PC-3 (cell line): ENCODE results near the gene TKFC. TPM values are rescaled to one million over a fixed set of nuclear protein-coding genes. Genes with fewer than 3 reads are reported as not detected.

ENCODE experiments used
- ATAC-seq: fragments of 200-7000 bp; cut with Tn5 transposase; 2 replicates; pipeline ENCODE4 v1.9.1; 2020; ENCODE audit warnings: mild to moderate bottlenecking, moderate library complexity
- BruUV-seq: library from RNA; stranded (reverse); fragments of 400-500 nt; replicated peaks from 2 replicates; lab custom pipeline; 2021; lab: Mats Ljungman, UMichigan
- CTCF ChIA-PET: fragments of 300-600 bp; sonication (Branson Sonifier 250); formaldehyde crosslinking; loops from one replicate; lab custom pipeline; 2022; ENCODE audit warnings: antibody characterized with exemption; lab: Charles Lee
- POLR2A ChIA-PET: fragments of 300-600 bp; sonication (Branson Sonifier 250); formaldehyde crosslinking; loops from one replicate; lab custom pipeline; 2022; ENCODE audit warnings: antibody characterized with exemption; ENCODE audit not compliant: unreplicated experiment; lab: Charles Lee
- DNase-seq: peaks from one replicate; pipeline ENCODE4 v3.0.0-alpha.2; 2015
- H2AFZ ChIP-seq: fragments of 300-600 bp; sonication (generic); 2 replicates; pipeline ENCODE4 v1.6.0; 2016; ENCODE audit warnings: antibody characterized with exemption, low read length
- H3F3A ChIP-seq: fragments of 300-600 bp; sonication (generic); one replicate; pipeline ENCODE4 v1.6.0; 2017; ENCODE audit warnings: antibody characterized with exemption, low read length, control low read depth, mild to moderate bottlenecking; ENCODE audit not compliant: unreplicated experiment
- H3K27ac ChIP-seq: fragments of 300-600 bp; sonication (generic); 2 replicates; pipeline ENCODE4 v1.5.1; 2016; ENCODE audit warnings: mild to moderate bottlenecking, low read length
- H3K27me3 ChIP-seq: fragments of 300-600 bp; sonication (generic); 2 replicates; pipeline ENCODE4 v1.6.1; 2016; ENCODE audit warnings: low read length, mixed read lengths
- H3K36me3 ChIP-seq: fragments of 300-600 bp; sonication (generic); 2 replicates; pipeline ENCODE4 v1.6.1; 2016; ENCODE audit warnings: low read depth, mixed run types, low read length, mixed read lengths
- H3K4me1 ChIP-seq: fragments of 300-600 bp; sonication (generic); 2 replicates; pipeline ENCODE4 v1.5.1; 2016; ENCODE audit warnings: low read length; ENCODE audit not compliant: insufficient read depth
- H3K4me2 ChIP-seq: fragments of 300-600 bp; sonication (generic); 2 replicates; pipeline ENCODE4 v1.6.0; 2016; ENCODE audit warnings: low read length
- H3K4me3 ChIP-seq: fragments of 300-600 bp; sonication (generic); 2 replicates; pipeline ENCODE4 v1.5.1; 2016; ENCODE audit warnings: mild to moderate bottlenecking, low read length, mixed read lengths
- H3K79me2 ChIP-seq: fragments of 300-600 bp; sonication (generic); 2 replicates; pipeline ENCODE4 v1.6.1; 2017; ENCODE audit warnings: low read length, mixed read lengths
- H3K9ac ChIP-seq: fragments of 300-600 bp; sonication (generic); 2 replicates; pipeline ENCODE4 v1.6.0; 2016; ENCODE audit warnings: mild to moderate bottlenecking, low read length
- H3K9me2 ChIP-seq: fragments of 300-600 bp; sonication (generic); replicated peaks from 2 replicates; pipeline ENCODE4 v1.6.1; 2016; ENCODE audit warnings: mixed run types, low read length, mixed read lengths
- H3K9me3 ChIP-seq: fragments of 300-600 bp; sonication (generic); 2 replicates; pipeline ENCODE4 v1.6.1; 2016; ENCODE audit warnings: low read length, mixed read lengths
- H4K20me1 ChIP-seq: fragments of 300-600 bp; sonication (generic); 2 replicates; pipeline ENCODE4 v1.6.1; 2016; ENCODE audit warnings: low read length, mixed read lengths
- EZH2 ChIP-seq: fragments of 300-600 bp; sonication (generic); IDR thresholded peaks from one replicate; pipeline ENCODE4 v1.6.1; 2017; ENCODE audit warnings: antibody characterized with exemption, mild to moderate bottlenecking, low read length; ENCODE audit not compliant: unreplicated experiment
- EZH2phosphoT487 ChIP-seq: fragments of 300-600 bp; sonication (generic); IDR thresholded peaks from 2 replicates; pipeline ENCODE4 v1.6.1; 2018; ENCODE audit warnings: mild to moderate bottlenecking, antibody characterized with exemption, low read length, borderline replicate concordance
- intact Hi-C: fragments of 100-400 bp; cut with micrococcal nuclease; formaldehyde crosslinking; loops from 2 replicates; pipeline ENCODE4 v1.9.0; 2023
- total RNA-seq: library from RNA; depleted of rRNA; stranded (reverse); fragments of >200 nt; gene quantifications from 2 replicates; pipeline ENCODE4 v1.2.3, GENCODE V29; 2014
- TF ChIP-seq, protein P1 (sequence below): fragments of 300-600 bp; sonication (generic); conservative IDR thresholded peaks from 2 replicates; pipeline ENCODE4 v1.5.1; 2017; ENCODE audit warnings: antibody characterized with exemption, low read depth, mild to moderate bottlenecking, low read length

The TKFC gene
- total RNA-seq, 1 experiment from 2014 or later, result 56.9 TPM

DNA sequence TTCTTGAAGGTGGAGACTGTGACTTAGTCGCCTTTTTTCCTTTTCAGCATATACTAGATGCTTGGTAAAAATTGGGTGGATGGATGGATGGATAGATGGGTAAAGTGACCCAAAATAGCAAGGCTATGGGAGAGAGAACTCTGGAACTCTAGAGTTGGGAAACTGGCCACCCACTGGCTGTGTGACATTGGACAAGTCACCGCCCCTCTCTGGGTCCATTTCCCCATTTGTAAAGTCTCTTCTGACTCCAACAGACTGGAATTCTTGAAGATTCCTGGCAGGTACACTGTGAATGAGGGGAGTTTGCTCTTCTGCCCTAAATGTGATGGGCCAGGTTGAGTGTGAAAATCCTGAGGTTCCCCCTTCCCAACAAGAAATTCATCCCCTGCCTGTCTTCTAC lies 8.0 kb downstream of the TKFC start:
- H3F3A ChIP-seq, result no peaks in the 10 kb centered on the region
- ATAC-seq (no peak), DNase-seq (no peak)
- CTCF ChIA-PET, result no interaction called here
- peaks cover 2% of the 10 kb centered on the region; the same call in 1 of the 2 replicates for H3K4me1 ChIP-seq
- no peaks in the 10 kb centered on the region for H3K79me2 ChIP-seq
- no peaks in the 10 kb centered on the region for H4K20me1 ChIP-seq
- no peaks in the 10 kb centered on the region for H3K9me3 ChIP-seq
- intact Hi-C loops, result no loop called here
- H3K27me3 ChIP-seq, result no peaks in the 10 kb centered on the region
- no peak overlapping the region for H3K4me3 ChIP-seq
- TF ChIP-seq, protein P1, sequence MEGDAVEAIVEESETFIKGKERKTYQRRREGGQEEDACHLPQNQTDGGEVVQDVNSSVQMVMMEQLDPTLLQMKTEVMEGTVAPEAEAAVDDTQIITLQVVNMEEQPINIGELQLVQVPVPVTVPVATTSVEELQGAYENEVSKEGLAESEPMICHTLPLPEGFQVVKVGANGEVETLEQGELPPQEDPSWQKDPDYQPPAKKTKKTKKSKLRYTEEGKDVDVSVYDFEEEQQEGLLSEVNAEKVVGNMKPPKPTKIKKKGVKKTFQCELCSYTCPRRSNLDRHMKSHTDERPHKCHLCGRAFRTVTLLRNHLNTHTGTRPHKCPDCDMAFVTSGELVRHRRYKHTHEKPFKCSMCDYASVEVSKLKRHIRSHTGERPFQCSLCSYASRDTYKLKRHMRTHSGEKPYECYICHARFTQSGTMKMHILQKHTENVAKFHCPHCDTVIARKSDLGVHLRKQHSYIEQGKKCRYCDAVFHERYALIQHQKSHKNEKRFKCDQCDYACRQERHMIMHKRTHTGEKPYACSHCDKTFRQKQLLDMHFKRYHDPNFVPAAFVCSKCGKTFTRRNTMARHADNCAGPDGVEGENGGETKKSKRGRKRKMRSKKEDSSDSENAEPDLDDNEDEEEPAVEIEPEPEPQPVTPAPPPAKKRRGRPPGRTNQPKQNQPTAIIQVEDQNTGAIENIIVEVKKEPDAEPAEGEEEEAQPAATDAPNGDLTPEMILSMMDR, result no peak
- TF ChIP-seq EZH2 (no peak), EZH2phosphoT487 (no peak)
- BruUV-seq, result no TSS peak
- no peak overlapping the region for H2AFZ ChIP-seq
- no peak overlapping the region for H3K4me2 ChIP-seq
- no peak overlapping the region for H3K9ac ChIP-seq
- no peak overlapping the region for H3K27ac ChIP-seq
- H3K36me3 ChIP-seq, result peaks cover 3% of the 10 kb centered on the region; the same call in 1 of the 2 replicates
- H3K9me2 ChIP-seq, result no peaks in the 10 kb centered on the region
- POLR2A ChIA-PET, result no interaction called here

DNA sequence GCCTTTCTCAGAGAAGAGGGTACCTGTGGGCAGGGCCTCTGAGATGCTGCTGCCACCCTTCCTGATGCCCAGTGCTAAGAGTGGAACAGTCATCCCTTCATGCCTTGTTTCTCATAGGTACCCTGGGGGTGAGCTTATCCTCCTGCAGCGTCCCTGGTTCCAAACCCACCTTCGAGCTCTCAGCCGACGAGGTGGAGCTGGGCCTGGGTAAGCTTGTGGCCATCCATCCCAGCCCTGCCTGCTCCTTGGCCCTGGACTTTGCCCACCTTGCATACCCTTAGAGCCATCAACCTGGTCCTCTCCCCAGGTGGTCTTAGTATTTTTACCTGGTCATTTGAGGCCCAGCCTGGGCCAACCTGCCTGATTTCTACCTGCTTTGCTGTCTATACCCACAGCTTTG lies 8.7 kb downstream of the TKFC start:
- no peaks in the 10 kb centered on the region for H3K4me1 ChIP-seq
- H2AFZ ChIP-seq, result no peak overlapping the region
- no peak overlapping the region for H3K9ac ChIP-seq
- H3K4me3 ChIP-seq, result no peak overlapping the region
- TF ChIP-seq EZH2phosphoT487, result no peak
- TF ChIP-seq, protein P1, result no peak
- TF ChIP-seq EZH2, result no peak
- intact Hi-C loops, result no loop called here
- no peak overlapping the region for H3K4me2 ChIP-seq
- H3K27ac ChIP-seq, result no peak overlapping the region
- H3K79me2 ChIP-seq, result no peaks in the 10 kb centered on the region
- no peaks in the 10 kb centered on the region for H3K27me3 ChIP-seq
- H3K9me3 ChIP-seq, result no peaks in the 10 kb centered on the region
- no TSS peak for BruUV-seq
- H4K20me1 ChIP-seq, result no peaks in the 10 kb centered on the region
- DNase-seq (no peak), ATAC-seq (no peak)
- CTCF ChIA-PET, result no interaction called here
- peaks cover 3% of the 10 kb centered on the region; the same call in 1 of the 2 replicates for H3K36me3 ChIP-seq
- POLR2A ChIA-PET, result no interaction called here
- H3K9me2 ChIP-seq, result no peaks in the 10 kb centered on the region
- H3F3A ChIP-seq, result no peaks in the 10 kb centered on the region

DNA sequence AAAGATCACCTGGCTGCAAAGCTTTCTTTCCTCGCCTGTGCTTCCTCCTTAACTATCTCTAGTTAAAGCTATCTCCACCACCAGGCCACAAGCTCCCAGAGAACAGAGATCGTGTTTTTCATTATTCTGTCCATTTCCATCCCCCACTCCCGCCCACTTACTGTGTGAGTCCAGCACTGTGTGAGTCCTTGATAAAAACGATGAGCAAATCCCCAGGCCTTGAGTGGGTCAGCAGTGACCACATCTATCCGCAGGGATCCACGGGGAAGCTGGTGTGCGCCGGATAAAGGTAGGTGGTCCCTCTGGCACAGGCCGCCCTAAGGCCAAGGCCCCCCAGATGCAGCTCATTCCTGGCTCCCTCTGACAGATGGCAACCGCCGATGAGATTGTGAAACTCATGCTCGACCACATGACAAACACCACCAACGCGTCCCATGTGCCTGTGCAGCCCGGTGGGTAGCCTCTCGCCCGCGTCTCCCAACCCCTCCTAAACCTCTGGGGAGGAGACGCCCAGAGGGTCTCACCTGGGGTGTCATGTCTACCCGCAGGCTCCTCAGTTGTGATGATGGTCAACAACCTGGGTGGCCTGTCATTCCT lies 9.3 kb downstream of the TKFC start:
- Histone ChIP-seq H3K4me1 (no peaks in the 10 kb centered on the region), H3F3A (no peaks in the 10 kb centered on the region), H3K9me2 (no peaks in the 10 kb centered on the region), H3K36me3 (peaks cover 3% of the 10 kb centered on the region; the same call in 1 of the 2 replicates), H3K79me2 (no peaks in the 10 kb centered on the region), H3K9me3 (no peaks in the 10 kb centered on the region), H3K27me3 (no peaks in the 10 kb centered on the region), H3K4me2 (no peak overlapping the region), H2AFZ (no peak overlapping the region), H4K20me1 (no peaks in the 10 kb centered on the region), H3K4me3 (no peak overlapping the region), H3K27ac (no peak overlapping the region), H3K9ac (no peak overlapping the region)
- BruUV-seq, result no TSS peak
- ChIA-PET CTCF (no interaction called here), POLR2A (no interaction called here)
- DNase-seq (no peak), ATAC-seq (no peak)
- TF ChIP-seq, protein P1, result no peak
- TF ChIP-seq EZH2phosphoT487, result no peak
- TF ChIP-seq EZH2, result no peak
- intact Hi-C loops, result no loop called here
